Prostate gland (tissue), 2 donors: ENCODE results near the gene ARHGEF17.

Experiments used
- CTCF ChIP-seq, 4 experiments: fragments of 200-600 bp in 2 of 4; fragments of 450-650 bp in 2 of 4; sonication (generic) in 2 of 4; IDR thresholded peaks; 1 replicate in 3 of 4; 2 replicates in 1 of 4; pipeline ENCODE4 v1.5.1; 2016 to 2019; ENCODE audit warnings: antibody characterized with exemption in 4 of 4, mild to moderate bottlenecking in 2 of 4, moderate library complexity in 2 of 4
- POLR2A ChIP-seq: fragments of 450-650 bp; IDR thresholded peaks from one replicate; pipeline ENCODE4 v1.6.1; 2016; ENCODE audit warnings: antibody characterized with exemption, mild to moderate bottlenecking

- no peak for TF ChIP-seq POLR2A
- TF ChIP-seq CTCF (IDR thresholded peaks at IDR 0.05) = no peak
These were observed 52.8 kb downstream of the ARHGEF17 start for GRCh38 chr11:73360743-73361369.
